Ascending aorta (tissue), 2 donors: ENCODE results near the gene AKR1C2. TPM values are rescaled to one million over a fixed set of nuclear protein-coding genes. Genes with fewer than 3 reads are reported as not detected.
"Not testable (repeated sequence)": the region's sequence is repeated elsewhere in the genome, so short reads cannot be mapped to it uniquely, and the experiment has no call there.

Experiments used
- DNase-seq, 2 donors: peaks; one replicate each; pipeline ENCODE4 v3.0.0-alpha.2; 2019; ENCODE audit warnings: low spot score in 2 of 2
- H3K27ac ChIP-seq, 2 donors: fragments of 200-600 bp; sonication (generic); one replicate each; pipeline ENCODE4 v1.5.1; 2016 to 2017; ENCODE audit warnings: mild to moderate bottlenecking in 1 of 2
- H3K27me3 ChIP-seq: fragments of 200-600 bp; sonication (generic); one replicate; pipeline ENCODE4 v1.5.1; 2017
- H3K36me3 ChIP-seq, 2 donors: fragments of 200-600 bp; sonication (generic); one replicate each; pipeline ENCODE4 v1.5.1; 2016
- H3K4me1 ChIP-seq, 2 donors: fragments of 200-600 bp; sonication (generic); one replicate each; pipeline ENCODE4 v1.5.1; 2016 to 2017; ENCODE audit warnings: mild to moderate bottlenecking in 1 of 2
- H3K4me3 ChIP-seq, 2 donors: fragments of 200-600 bp; sonication (generic); one replicate each; pipeline ENCODE4 v1.5.1; 2016 to 2017; ENCODE audit warnings: mild to moderate bottlenecking in 1 of 2
- H3K9me3 ChIP-seq, 2 donors: fragments of 200-600 bp; sonication (generic); one replicate each; pipeline ENCODE4 v1.5.1; 2016
- intact Hi-C: fragments of 100-400 bp; cut with DNase I; formaldehyde crosslinking; loops from one replicate; pipeline ENCODE4 v1.15.1; 2023
- total RNA-seq: library from RNA; depleted of rRNA; stranded (reverse); fragments of >200 nt; gene quantifications from one replicate; pipeline ENCODE4 v1.1.0, GENCODE V29; 2016
- TF ChIP-seq, protein P1 (sequence below), 3 experiments: fragments of 200-600 bp in 2 of 3; fragments of 450-650 bp in 1 of 3; sonication (generic) in 2 of 3; IDR thresholded peaks; one replicate each; pipeline ENCODE4 v1.5.1; 2016 to 2019; ENCODE audit warnings: antibody characterized with exemption in 3 of 3, mild to moderate bottlenecking in 1 of 3, moderate library complexity in 1 of 3

AKR1C2 gene
- 16.6 TPM for total RNA-seq

DNA sequence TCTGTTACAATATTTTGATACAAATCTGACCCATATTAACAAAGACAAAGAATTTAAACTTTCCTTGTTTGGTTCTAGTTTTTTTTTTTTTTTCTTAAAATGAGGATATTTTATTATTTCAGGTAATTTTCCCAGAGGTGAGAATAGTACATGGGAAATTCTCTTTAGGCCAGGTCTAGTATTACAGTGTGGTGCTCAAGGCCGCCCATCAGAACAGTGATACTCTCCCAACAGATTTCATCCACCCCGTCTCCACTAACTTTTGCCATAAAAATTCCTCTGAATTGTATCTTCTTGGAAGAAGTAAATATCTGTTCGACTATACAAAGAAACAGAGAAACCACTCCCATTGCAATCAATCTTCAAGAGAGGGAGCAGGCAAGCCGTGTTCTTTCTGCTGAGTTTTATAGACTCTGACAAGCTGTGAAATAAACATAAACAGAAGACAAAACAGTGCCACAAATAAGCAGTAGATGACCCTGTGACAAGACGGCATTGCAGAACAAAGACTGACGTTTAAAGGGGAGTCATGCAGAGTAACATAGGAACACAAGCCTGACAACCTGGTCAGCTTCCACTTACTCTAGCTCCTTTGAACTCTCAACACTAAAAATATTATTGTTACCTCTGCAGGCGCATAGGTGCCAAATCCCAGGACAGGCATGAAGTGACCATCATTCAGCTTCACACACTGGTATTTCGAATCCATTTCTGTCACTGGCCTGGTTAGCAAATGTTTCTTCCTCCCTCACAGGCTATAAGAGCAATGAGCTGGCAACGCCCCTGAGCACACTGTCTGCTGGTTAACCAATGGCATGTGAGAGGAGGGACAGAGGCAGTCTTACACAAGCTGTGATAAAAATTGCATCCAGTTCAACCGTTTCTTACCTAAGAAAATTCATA is at the start of gene AKR1C2:
Gene AKR1C2, minus strand, starts transcription at position 731 of the 903 bp plus-strand sequence. Its CDS starts 22 bp downstream, at position 709.
- H3K27me3 ChIP-seq, intact Hi-C loops, H3K9me3 ChIP-seq, H3K27ac ChIP-seq, H3K4me1 ChIP-seq, H3K36me3 ChIP-seq, DNase-seq: not testable (repeated sequence)
- H3K4me3 ChIP-seq, result peak within 1 kb of the TSS in 1 of 2 donors; percentile 43

DNA sequence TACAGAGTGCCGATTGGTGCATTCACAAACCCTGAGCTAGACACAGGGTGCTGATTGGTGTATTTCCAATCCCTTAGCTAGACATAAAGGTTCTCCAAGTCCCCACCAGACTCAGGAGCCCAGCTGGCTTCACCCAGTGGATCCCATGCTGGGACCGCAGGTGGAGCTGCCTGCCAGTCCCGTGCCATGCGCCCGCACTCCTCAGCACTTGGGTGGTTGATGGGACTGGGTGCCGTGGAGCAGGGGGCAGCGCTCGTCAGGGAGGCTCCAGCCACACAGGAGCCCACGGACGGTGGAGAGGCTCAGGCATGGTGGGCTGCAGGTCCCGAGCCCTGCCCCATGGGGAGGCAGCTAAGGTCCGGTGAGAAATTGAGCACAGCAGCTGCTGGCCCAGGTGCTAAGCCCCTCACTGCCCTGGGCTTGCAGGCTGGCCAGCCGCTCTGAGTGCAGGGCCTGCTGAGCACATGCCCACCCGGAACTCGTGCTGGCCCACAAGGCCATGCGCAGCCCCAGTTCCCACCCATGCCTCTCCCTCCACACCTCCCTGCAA is 49.4 kb upstream of the AKR1C2 start:
- DNase-seq, H3K4me3 ChIP-seq, H3K27me3 ChIP-seq, H3K4me1 ChIP-seq, intact Hi-C loops, H3K27ac ChIP-seq, H3K36me3 ChIP-seq, H3K9me3 ChIP-seq: not testable (repeated sequence)

- Histone ChIP-seq H3K4me3 (no peak overlapping the region), H3K4me1 (no peaks in the 10 kb centered on the region), H3K36me3 (no peaks in the 10 kb centered on the region), H3K27me3 (no peaks in the 10 kb centered on the region), H3K27ac (no peak overlapping the region), H3K9me3 (no peaks in the 10 kb centered on the region)
- TF ChIP-seq, protein P1, sequence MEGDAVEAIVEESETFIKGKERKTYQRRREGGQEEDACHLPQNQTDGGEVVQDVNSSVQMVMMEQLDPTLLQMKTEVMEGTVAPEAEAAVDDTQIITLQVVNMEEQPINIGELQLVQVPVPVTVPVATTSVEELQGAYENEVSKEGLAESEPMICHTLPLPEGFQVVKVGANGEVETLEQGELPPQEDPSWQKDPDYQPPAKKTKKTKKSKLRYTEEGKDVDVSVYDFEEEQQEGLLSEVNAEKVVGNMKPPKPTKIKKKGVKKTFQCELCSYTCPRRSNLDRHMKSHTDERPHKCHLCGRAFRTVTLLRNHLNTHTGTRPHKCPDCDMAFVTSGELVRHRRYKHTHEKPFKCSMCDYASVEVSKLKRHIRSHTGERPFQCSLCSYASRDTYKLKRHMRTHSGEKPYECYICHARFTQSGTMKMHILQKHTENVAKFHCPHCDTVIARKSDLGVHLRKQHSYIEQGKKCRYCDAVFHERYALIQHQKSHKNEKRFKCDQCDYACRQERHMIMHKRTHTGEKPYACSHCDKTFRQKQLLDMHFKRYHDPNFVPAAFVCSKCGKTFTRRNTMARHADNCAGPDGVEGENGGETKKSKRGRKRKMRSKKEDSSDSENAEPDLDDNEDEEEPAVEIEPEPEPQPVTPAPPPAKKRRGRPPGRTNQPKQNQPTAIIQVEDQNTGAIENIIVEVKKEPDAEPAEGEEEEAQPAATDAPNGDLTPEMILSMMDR (IDR thresholded peaks at IDR 0.05), result no peak
- no peak for DNase-seq
- intact Hi-C loops, result no loop called here
Observed at GRCh38 chr10:5047912-5048628, 44.4 kb upstream of the AKR1C2 start.

GRCh38 chr10:5047055-5047454 is 43.4 kb upstream of the AKR1C2 start:
- H3K9me3 ChIP-seq, H3K4me1 ChIP-seq, intact Hi-C loops, DNase-seq, H3K27ac ChIP-seq, H3K27me3 ChIP-seq, H3K4me3 ChIP-seq, H3K36me3 ChIP-seq: not testable (repeated sequence)

DNA sequence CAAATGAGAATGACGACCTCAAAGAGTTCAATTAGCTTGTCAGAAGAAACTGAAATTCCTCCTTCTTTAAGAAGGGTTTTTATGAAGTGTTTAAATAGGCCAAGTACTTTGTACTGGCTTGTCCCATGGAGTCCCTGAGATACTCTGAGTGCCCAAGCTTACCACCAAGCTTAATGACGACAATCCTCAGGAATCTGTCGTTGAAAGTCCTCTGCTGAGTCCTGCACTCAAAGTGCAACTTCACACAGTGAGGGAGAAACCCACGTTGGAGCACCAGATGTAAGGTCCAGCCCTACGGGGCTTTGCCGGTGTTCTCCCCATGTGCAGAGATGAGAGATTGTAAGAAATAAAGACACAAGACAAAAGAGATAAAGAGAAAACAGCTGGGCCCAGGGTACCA is 42.8 kb upstream of the AKR1C2 start:
- no peak for DNase-seq
- Histone ChIP-seq H3K4me3 (no peak overlapping the region), H3K9me3 (no peaks in the 10 kb centered on the region), H3K4me1 (no peaks in the 10 kb centered on the region), H3K27me3 (no peaks in the 10 kb centered on the region), H3K27ac (no peak overlapping the region), H3K36me3 (no peaks in the 10 kb centered on the region)
- intact Hi-C loops, result no loop called here
- TF ChIP-seq, protein P1 (IDR thresholded peaks at IDR 0.05), result no peak

DNA sequence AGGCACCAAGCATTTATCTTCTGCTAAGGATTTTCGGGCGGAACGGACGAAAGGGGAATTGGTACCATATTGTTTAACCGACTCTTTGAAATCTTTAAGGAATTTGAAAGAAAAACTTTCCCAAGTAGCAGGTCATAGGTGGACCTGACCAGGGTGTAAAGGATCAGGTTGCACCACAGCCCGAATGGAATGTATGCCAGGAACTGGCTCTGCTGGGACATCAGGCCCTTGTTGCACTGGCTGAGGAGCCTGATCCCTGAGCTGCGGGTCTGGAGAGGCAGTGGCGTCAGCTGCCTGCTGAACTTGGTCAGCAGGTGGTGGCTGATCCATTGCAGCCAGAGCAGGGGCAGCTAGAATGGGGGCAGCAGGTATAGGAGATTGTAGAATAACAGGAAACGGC is 41.4 kb upstream of the AKR1C2 start:
- Histone ChIP-seq H3K4me3 (no peak overlapping the region), H3K27me3 (no peaks in the 10 kb centered on the region), H3K9me3 (no peaks in the 10 kb centered on the region), H3K27ac (no peak overlapping the region), H3K36me3 (no peaks in the 10 kb centered on the region), H3K4me1 (peaks cover 0 to 3% of the 10 kb centered on the region in 2 donors)
- intact Hi-C loops, result no loop called here
- TF ChIP-seq, protein P1 (IDR thresholded peaks at IDR 0.05), result no peak
- no peak for DNase-seq

- no peaks in the 10 kb centered on the region for H3K9me3 ChIP-seq
- no peak overlapping the region for H3K4me3 ChIP-seq
- TF ChIP-seq, protein P1 (IDR thresholded peaks at IDR 0.05), result no peak
- H3K27me3 ChIP-seq, result no peaks in the 10 kb centered on the region
- DNase-seq, result no peak
- H3K27ac ChIP-seq, result no peak overlapping the region
- intact Hi-C loops, result no loop called here
- no peaks in the 10 kb centered on the region for H3K36me3 ChIP-seq
- H3K4me1 ChIP-seq, result peaks cover 0 to 3% of the 10 kb centered on the region in 2 donors
Observed at GRCh38 chr10:5043716-5044115, 40.1 kb upstream of the AKR1C2 start.
